ENCODE data around the gene TMEM59L.

DNA sequence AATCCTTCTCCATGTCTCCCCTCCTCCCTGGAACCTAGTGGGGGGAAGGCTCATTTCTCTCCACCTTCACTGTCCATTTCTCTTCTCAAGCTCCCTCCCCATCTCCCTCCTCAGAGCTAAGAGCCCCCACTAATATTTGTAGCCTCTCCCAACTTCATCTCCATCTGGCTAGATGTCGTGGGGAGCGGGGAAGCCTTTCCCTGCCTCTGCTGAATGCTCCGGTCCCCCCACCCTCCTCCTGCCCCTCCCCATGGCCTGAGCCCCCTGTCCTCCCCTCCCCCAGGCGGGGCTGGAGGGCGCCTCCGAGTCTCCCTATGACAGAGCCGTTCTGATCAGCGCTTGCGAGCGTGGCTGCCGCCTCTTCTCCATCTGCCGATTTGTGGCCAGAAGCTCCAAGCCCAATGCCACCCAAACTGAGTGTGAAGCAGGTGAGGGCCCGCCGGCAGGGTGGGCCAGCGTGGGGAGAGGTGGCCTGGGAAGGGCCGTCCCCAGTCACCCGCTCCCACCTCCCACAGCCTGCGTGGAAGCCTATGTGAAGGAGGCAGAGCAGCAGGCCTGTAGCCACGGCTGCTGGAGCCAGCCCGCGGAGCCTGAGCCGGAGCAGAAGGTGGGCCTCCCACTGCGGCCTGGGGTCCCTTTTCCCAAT is 1.0 kb downstream of the TMEM59L start:
- TF ChIP-seq ZNF384 (IDR thresholded peaks at IDR 0.05) (no peak), SP1 (IDR thresholded peaks at IDR 0.05) (no peak)
